Activated naive CD4-positive, alpha-beta T cell treated with anti-CD3 and anti-CD28 coated beads for 36 hours (primary cell): ENCODE results near the gene RINL. TPM values are rescaled to one million over a fixed set of nuclear protein-coding genes. Genes with fewer than 3 reads are reported as not detected.

Experiments used
- total RNA-seq, 2 experiments: library from RNA; stranded (reverse); gene quantifications; one replicate each; pipeline ENCODE4 v1.2.3, GENCODE V29; 2021

The RINL gene
- total RNA-seq, 2 experiments from 2014 or later, result 107 to 117 TPM

Other genes with a start within 250 kb of the RINL start
- gene ACTN4, start 230.6 kb downstream of the RINL start, total RNA-seq, result 100 to 1,000 TPM; 117 to 119 TPM
- 1 to 10 TPM; 1.9 to 2.2 TPM for gene CAPN12, start 133.8 kb downstream of the RINL start, total RNA-seq
- gene LGALS7, start 104.8 kb downstream of the RINL start, total RNA-seq, result not detected
- not detected for gene LGALS7B, start 89.1 kb downstream of the RINL start, total RNA-seq
- not detected for gene LGALS4, start 65.3 kb downstream of the RINL start, total RNA-seq
- 100 to 1,000 TPM; 137 to 145 TPM for gene ECH1, start 46.5 kb downstream of the RINL start, total RNA-seq
- gene HNRNPL, start 28.3 kb downstream of the RINL start, total RNA-seq, result 100 to 1,000 TPM; 777 to 829 TPM
- gene SIRT2, start 21.3 kb upstream of the RINL start, total RNA-seq, result 10 to 100 TPM; 18.2 to 19.6 TPM
- gene NFKBIB, start 21.7 kb upstream of the RINL start, total RNA-seq, result 10 to 100 TPM; 47.2 to 52.7 TPM
- gene CCER2, start 33.9 kb upstream of the RINL start, total RNA-seq, result under 1 TPM; 0.26 to 0.44 TPM
- gene SARS2, start 52.5 kb upstream of the RINL start, total RNA-seq, result 10 to 100 TPM; 43.6 to 52.6 TPM
- gene MRPS12, start 52.7 kb upstream of the RINL start, total RNA-seq, result 10 to 100 TPM; 49.0 to 56.0 TPM
- gene FBXO17, start 97.5 kb upstream of the RINL start, total RNA-seq, result under 1 TPM in 1 of 2 experiments, not detected in 1; 0.07 TPM
- 1 to 10 TPM; 1.0 to 1.8 TPM for gene FBXO27, start 154.3 kb upstream of the RINL start, total RNA-seq
- gene ACP7, start 206.1 kb upstream of the RINL start, total RNA-seq, result not detected
- gene PAK4, start 247.5 kb upstream of the RINL start, total RNA-seq, result 10 to 100 TPM; 16.9 to 18.1 TPM